WTC11 (cell line): ENCODE results near the gene ZPR1. TPM values are rescaled to one million over a fixed set of nuclear protein-coding genes. Genes with fewer than 3 reads are reported as not detected.
A peak's percentile ranks its signal among the peaks of the same experiment; 100 is the strongest.

Experiments used
- ATAC-seq: fragments of 200-7000 bp; cut with Tn5 transposase; 2 replicates; pipeline ENCODE4 v1.10.0; 2021; ENCODE audit warnings: mild to moderate bottlenecking, moderate library complexity
- CTCF ChIA-PET: fragments of 300-600 bp; sonication (Branson Sonifier 250); formaldehyde crosslinking; loops from one replicate; lab custom pipeline; 2021; ENCODE audit warnings: antibody characterized with exemption; lab: Charles Lee
- POLR2A ChIA-PET: fragments of 350-600 bp; sonication (Branson Sonifier 250); formaldehyde crosslinking; loops from one replicate; lab custom pipeline; 2021; ENCODE audit warnings: antibody characterized with exemption; lab: Charles Lee
- DNase-seq: peaks from one replicate; pipeline ENCODE4 v3.0.0; 2021; ENCODE audit warnings: low spot score
- H3K27ac Mint-ChIP-seq: 2 replicates; pipeline ENCODE4 v1.8.0; 2021; ENCODE audit warnings: mixed read lengths
- H3K27me3 Mint-ChIP-seq: 2 replicates; pipeline ENCODE4 v1.8.0; 2021; ENCODE audit warnings: low read depth, mild to moderate bottlenecking, moderate library complexity, mixed read lengths
- H3K36me3 Mint-ChIP-seq: 2 replicates; pipeline ENCODE4 v1.8.0; 2021; ENCODE audit warnings: mixed read lengths
- H3K4me1 Mint-ChIP-seq: 2 replicates; pipeline ENCODE4 v1.8.0; 2022; ENCODE audit warnings: mixed read lengths
- H3K4me3 Mint-ChIP-seq: 2 replicates; pipeline ENCODE4 v1.8.0; 2021; ENCODE audit warnings: mild to moderate bottlenecking, moderate library complexity, mixed read lengths
- H3K9me3 Mint-ChIP-seq: 2 replicates; pipeline ENCODE4 v1.8.0; 2021; ENCODE audit warnings: mixed read lengths
- ATF1 ChIP-seq: sonication (generic); formaldehyde crosslinking; IDR thresholded peaks from 2 replicates; pipeline ENCODE4 v1.8.1; 2023; ENCODE audit warnings: mild to moderate bottlenecking, moderate library complexity, missing genetic modification reagents
- ELF4 ChIP-seq: sonication (generic); formaldehyde crosslinking; IDR thresholded peaks from 2 replicates; pipeline ENCODE4 v1.8.1; 2022; ENCODE audit warnings: low read depth, mild to moderate bottlenecking, moderate library complexity, missing genetic modification reagents
- EMX1 ChIP-seq: fragments of 250-450 bp; sonication (Bioruptor Pico); IDR thresholded peaks from 2 replicates; pipeline ENCODE4 v1.8.0; 2021; ENCODE audit warnings: mild to moderate bottlenecking
- FOXJ3 ChIP-seq: sonication (generic); formaldehyde crosslinking; IDR thresholded peaks from 2 replicates; pipeline ENCODE4 v1.9.0; 2021; ENCODE audit warnings: missing genetic modification reagents, mild to moderate bottlenecking, borderline replicate concordance
- GABPB1 ChIP-seq: sonication (generic); formaldehyde crosslinking; IDR thresholded peaks from 2 replicates; pipeline ENCODE4 v1.8.1; 2023; ENCODE audit warnings: mild to moderate bottlenecking, missing genetic modification reagents
- MXD4 ChIP-seq: fragments of 250-450 bp; sonication (Bioruptor Pico); IDR thresholded peaks from 2 replicates; pipeline ENCODE4 v1.8.0; 2021; ENCODE audit warnings: mild to moderate bottlenecking, moderate library complexity, borderline replicate concordance
- MYBL2 ChIP-seq: sonication (generic); formaldehyde crosslinking; IDR thresholded peaks from 2 replicates; pipeline ENCODE4 v1.8.1; 2023; ENCODE audit warnings: mild to moderate bottlenecking, moderate library complexity, missing genetic modification reagents
- NFE2L1 ChIP-seq: sonication (generic); formaldehyde crosslinking; IDR thresholded peaks from 2 replicates; pipeline ENCODE4 v1.8.1; 2023; ENCODE audit warnings: missing genetic modification reagents
- NFYB ChIP-seq: sonication (generic); formaldehyde crosslinking; conservative IDR thresholded peaks from 2 replicates; pipeline ENCODE4 v1.8.0; 2022; ENCODE audit warnings: low read depth, missing genetic modification reagents
- NR1H2 ChIP-seq: sonication (generic); formaldehyde crosslinking; IDR thresholded peaks from 2 replicates; pipeline ENCODE4 v1.9.0; 2021; ENCODE audit warnings: mild to moderate bottlenecking, moderate library complexity, missing genetic modification reagents
- OVOL2 ChIP-seq: fragments of 250-450 bp; sonication (Bioruptor Pico); IDR thresholded peaks from 2 replicates; pipeline ENCODE4 v1.9.0; 2021; ENCODE audit warnings: mild to moderate bottlenecking, borderline replicate concordance
- SMAD3 ChIP-seq: sonication (generic); formaldehyde crosslinking; IDR thresholded peaks from 2 replicates; pipeline ENCODE4 v1.8.0; 2022; ENCODE audit warnings: missing genetic modification reagents, mild to moderate bottlenecking, borderline replicate concordance
- TCF7 ChIP-seq: sonication (generic); formaldehyde crosslinking; IDR thresholded peaks from 2 replicates; pipeline ENCODE4 v1.8.0; 2022; ENCODE audit warnings: mild to moderate bottlenecking, low read depth, missing genetic modification reagents, moderate library complexity
- TEAD4 ChIP-seq: sonication (generic); formaldehyde crosslinking; IDR thresholded peaks from 2 replicates; pipeline ENCODE4 v1.8.0; 2022; ENCODE audit warnings: mild to moderate bottlenecking, missing genetic modification reagents
- ZNF121 ChIP-seq: sonication (generic); formaldehyde crosslinking; IDR thresholded peaks from 2 replicates; pipeline ENCODE4 v1.8.0; 2023; ENCODE audit warnings: missing genetic modification reagents
- ZNF219 ChIP-seq: sonication (generic); formaldehyde crosslinking; IDR thresholded peaks from 2 replicates; pipeline ENCODE4 v1.8.0; 2023; ENCODE audit warnings: missing genetic modification reagents, mild to moderate bottlenecking, borderline replicate concordance
- ZNF317 ChIP-seq: sonication (generic); formaldehyde crosslinking; IDR thresholded peaks from 2 replicates; pipeline ENCODE4 v1.8.1; 2023; ENCODE audit warnings: low read depth, mild to moderate bottlenecking, moderate library complexity, missing genetic modification reagents, borderline replicate concordance
- ZNF396 ChIP-seq: fragments of 250-450 bp; sonication (Bioruptor Pico); IDR thresholded peaks from 2 replicates; pipeline ENCODE4 v1.8.0; 2021; ENCODE audit warnings: mild to moderate bottlenecking, moderate library complexity, borderline replicate concordance
- ZNF671 ChIP-seq: fragments of 250-450 bp; sonication (Bioruptor Pico); IDR thresholded peaks from 2 replicates; pipeline ENCODE4 v1.8.0; 2021; ENCODE audit warnings: mild to moderate bottlenecking
- total RNA-seq: library from RNA; stranded (reverse); gene quantifications from 3 replicates; pipeline ENCODE4 v1.2.3, GENCODE V29; 2021
- TF ChIP-seq, protein P1 (sequence below): fragments of 250-450 bp; sonication (Bioruptor Pico); conservative IDR thresholded peaks from 2 replicates; pipeline ENCODE4 v1.9.0; 2021; ENCODE audit warnings: mild to moderate bottlenecking
- TF ChIP-seq, protein P2 (sequence below): sonication (generic); formaldehyde crosslinking; conservative IDR thresholded peaks from 2 replicates; pipeline ENCODE4 v1.8.1; 2023; ENCODE audit warnings: mild to moderate bottlenecking, low read depth, missing genetic modification reagents, moderate library complexity
- TF ChIP-seq, protein P3 (sequence below): sonication (generic); formaldehyde crosslinking; IDR thresholded peaks from 2 replicates; pipeline ENCODE4 v1.8.1; 2022; ENCODE audit warnings: missing genetic modification reagents, borderline replicate concordance
- TF ChIP-seq, protein P4 (sequence below): sonication (generic); formaldehyde crosslinking; IDR thresholded peaks from 2 replicates; pipeline ENCODE4 v1.8.1; 2023; ENCODE audit warnings: mild to moderate bottlenecking, missing genetic modification reagents, borderline replicate concordance

ZPR1 gene
- total RNA-seq, 1 experiment from 2014 or later: 59.6 TPM

DNA sequence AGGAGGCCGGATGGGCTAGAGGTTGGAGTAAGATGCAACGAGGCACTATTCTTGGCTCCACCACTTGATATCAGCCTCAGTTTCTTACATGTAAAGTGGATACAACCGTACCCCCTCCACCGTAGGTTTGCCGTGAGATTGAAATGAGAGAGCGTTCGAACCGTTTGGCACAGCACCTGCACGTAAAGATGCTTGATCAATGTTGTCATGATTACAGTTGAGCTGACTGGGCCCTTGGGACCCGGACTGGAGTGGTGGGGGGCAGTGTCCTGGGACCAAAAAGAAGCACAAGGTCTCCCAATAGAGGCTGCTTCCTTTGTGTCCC is 45.6 kb upstream of the ZPR1 start (continued):
- TF ChIP-seq, protein P1, sequence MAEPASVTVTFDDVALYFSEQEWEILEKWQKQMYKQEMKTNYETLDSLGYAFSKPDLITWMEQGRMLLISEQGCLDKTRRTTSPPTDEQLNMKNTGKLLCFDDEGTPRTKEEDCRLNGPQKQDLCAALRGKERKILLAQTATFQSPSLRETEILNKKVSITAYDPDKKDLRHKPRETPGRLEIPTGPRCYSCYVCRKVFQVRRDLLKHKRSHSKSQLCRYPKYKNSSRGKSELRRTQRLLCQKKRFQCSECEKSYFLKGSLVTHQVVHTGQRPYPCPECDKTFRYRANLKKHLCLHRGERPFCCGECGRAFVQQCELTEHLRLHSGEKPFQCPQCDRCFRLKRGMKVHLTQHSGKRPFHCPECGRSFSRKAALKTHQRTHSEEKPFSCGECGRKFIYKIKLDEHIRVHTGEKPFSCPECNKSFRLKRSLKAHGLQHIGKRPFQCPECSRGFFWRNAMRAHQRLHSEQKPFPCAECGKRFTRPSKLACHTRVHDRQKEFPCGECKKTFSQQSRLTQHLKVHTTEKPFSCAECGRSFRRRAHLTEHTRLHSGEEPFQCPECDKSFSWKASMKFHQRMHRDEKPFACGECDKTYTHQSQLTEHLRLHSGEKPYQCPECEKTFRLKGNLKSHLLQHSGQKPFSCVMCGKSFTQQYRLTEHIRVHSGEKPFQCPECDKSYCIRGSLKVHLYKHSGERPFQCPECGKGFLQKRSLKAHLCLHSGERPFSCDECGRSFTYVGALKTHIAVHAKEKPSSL (CRISPR knock-in tag): no peak
- TF ChIP-seq NFYB (CRISPR knock-in tag): no peak
- TF ChIP-seq NFE2L1 (CRISPR knock-in tag): no peak

DNA sequence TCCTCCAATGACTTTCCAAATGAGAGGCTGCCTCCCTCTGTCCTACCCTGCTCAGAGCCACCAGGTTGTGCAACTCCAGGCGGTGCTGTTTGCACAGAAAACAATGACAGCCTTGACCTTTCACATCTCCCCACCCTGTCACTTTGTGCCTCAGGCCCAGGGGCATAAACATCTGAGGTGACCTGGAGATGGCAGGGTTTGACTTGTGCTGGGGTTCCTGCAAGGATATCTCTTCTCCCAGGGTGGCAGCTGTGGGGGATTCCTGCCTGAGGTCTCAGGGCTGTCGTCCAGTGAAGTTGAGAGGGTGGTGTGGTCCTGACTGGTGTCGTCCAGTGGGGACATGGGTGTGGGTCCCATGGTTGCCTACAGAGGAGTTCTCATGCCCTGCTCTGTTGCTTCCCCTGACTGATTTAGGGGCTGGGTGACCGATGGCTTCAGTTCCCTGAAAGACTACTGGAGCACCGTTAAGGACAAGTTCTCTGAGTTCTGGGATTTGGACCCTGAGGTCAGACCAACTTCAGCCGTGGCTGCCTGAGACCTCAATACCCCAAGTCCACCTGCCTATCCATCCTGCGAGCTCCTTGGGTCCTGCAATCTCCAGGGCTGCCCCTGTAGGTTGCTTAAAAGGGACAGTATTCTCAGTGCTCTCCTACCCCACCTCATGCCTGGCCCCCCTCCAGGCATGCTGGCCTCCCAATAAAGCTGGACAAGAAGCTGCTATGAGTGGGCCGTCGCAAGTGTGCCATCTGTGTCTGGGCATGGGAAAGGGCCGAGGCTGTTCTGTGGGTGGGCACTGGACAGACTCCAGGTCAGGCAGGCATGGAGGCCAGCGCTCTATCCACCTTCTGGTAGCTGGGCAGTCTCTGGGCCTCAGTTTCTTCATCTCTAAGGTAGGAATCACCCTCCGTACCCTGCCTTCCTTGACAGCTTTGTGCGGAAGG is 44.8 kb upstream of the ZPR1 start:
- H3K36me3 Mint-ChIP-seq: no peaks in the 10 kb centered on the region
- H3K4me3 Mint-ChIP-seq: no peak overlapping the region
- peaks cover 10% of the 10 kb centered on the region for H3K4me1 Mint-ChIP-seq
- no peak for DNase-seq
- no peak for TF ChIP-seq FOXJ3 (CRISPR knock-in tag)
- TF ChIP-seq ZNF121: no peak
- peak; percentile 89 for TF ChIP-seq GABPB1 (CRISPR knock-in tag)
- TF ChIP-seq ATF1: no peak
- no peak for TF ChIP-seq SMAD3 (CRISPR knock-in tag)
- ChIA-PET CTCF (interaction anchor here (1.0 to 6.0 kb wide), 2 partner anchors 41 to 42 kb away, joined by 6 to 358 read pairs; partner anchors contain the start of genes APOA5 and ZPR1), POLR2A (no interaction called here)
- peaks cover 11% of the 10 kb centered on the region for H3K27me3 Mint-ChIP-seq
- peaks cover 3% of the 10 kb centered on the region; the same call in 1 of the 2 replicates for H3K9me3 Mint-ChIP-seq
- no peak overlapping the region for H3K27ac Mint-ChIP-seq
- ATAC-seq: no peak

DNA sequence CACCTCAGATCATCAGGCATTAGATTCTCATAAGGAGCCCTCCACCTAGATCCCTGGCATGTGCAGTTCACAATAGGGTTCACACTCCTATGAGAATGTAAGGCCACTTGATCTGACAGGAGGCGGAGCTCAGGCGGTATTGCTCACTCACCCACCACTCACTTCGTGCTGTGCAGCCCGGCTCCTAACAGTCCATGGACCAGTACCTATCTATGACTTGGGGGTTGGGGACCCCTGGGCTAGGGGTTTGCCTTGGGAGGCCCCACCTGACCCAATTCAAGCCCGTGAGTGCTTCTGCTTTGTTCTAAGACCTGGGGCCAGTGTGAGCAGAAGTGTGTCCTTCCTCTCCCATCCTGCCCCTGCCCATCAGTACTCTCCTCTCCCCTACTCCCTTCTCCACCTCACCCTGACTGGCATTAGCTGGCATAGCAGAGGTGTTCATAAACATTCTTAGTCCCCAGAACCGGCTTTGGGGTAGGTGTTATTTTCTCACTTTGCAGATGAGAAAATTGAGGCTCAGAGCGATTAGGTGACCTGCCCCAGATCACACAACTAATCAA is 44.0 kb upstream of the ZPR1 start:
- ATAC-seq (no peak), DNase-seq (no peak)
- Mint-ChIP-seq H3K4me3 (no peak overlapping the region), H3K9me3 (peaks cover 3% of the 10 kb centered on the region; the same call in 1 of the 2 replicates), H3K27me3 (peaks cover 11% of the 10 kb centered on the region), H3K4me1 (peaks cover 8% of the 10 kb centered on the region), H3K36me3 (no peaks in the 10 kb centered on the region), H3K27ac (no peak overlapping the region)
- POLR2A ChIA-PET: no interaction called here
- CTCF ChIA-PET: interaction anchor here (1.0 kb wide), 1 partner anchor 41 kb away, joined by 6 read pairs; the partner anchor contains the start of gene APOA5
- TF ChIP-seq ZNF671 (CRISPR knock-in tag) (no peak), NR1H2 (CRISPR knock-in tag) (no peak), TEAD4 (CRISPR knock-in tag) (no peak), OVOL2 (CRISPR knock-in tag) (no peak), MXD4 (CRISPR knock-in tag) (no peak), ZNF317 (CRISPR knock-in tag) (no peak), ZNF219 (CRISPR knock-in tag) (no peak), ELF4 (CRISPR knock-in tag) (no peak), TCF7 (CRISPR knock-in tag) (no peak), ZNF396 (CRISPR knock-in tag) (no peak), EMX1 (CRISPR knock-in tag) (no peak), MYBL2 (no peak)
- TF ChIP-seq, protein P2, sequence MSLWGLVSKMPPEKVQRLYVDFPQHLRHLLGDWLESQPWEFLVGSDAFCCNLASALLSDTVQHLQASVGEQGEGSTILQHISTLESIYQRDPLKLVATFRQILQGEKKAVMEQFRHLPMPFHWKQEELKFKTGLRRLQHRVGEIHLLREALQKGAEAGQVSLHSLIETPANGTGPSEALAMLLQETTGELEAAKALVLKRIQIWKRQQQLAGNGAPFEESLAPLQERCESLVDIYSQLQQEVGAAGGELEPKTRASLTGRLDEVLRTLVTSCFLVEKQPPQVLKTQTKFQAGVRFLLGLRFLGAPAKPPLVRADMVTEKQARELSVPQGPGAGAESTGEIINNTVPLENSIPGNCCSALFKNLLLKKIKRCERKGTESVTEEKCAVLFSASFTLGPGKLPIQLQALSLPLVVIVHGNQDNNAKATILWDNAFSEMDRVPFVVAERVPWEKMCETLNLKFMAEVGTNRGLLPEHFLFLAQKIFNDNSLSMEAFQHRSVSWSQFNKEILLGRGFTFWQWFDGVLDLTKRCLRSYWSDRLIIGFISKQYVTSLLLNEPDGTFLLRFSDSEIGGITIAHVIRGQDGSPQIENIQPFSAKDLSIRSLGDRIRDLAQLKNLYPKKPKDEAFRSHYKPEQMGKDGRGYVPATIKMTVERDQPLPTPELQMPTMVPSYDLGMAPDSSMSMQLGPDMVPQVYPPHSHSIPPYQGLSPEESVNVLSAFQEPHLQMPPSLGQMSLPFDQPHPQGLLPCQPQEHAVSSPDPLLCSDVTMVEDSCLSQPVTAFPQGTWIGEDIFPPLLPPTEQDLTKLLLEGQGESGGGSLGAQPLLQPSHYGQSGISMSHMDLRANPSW: no peak
- TF ChIP-seq, protein P3, sequence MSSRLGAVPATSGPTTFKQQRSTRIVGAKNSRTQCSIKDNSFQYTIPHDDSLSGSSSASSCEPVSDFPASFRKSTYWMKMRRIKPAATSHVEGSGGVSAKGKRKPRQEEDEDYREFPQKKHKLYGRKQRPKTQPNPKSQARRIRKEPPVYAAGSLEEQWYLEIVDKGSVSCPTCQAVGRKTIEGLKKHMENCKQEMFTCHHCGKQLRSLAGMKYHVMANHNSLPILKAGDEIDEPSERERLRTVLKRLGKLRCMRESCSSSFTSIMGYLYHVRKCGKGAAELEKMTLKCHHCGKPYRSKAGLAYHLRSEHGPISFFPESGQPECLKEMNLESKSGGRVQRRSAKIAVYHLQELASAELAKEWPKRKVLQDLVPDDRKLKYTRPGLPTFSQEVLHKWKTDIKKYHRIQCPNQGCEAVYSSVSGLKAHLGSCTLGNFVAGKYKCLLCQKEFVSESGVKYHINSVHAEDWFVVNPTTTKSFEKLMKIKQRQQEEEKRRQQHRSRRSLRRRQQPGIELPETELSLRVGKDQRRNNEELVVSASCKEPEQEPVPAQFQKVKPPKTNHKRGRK (CRISPR knock-in tag): no peak
- TF ChIP-seq, protein P4, sequence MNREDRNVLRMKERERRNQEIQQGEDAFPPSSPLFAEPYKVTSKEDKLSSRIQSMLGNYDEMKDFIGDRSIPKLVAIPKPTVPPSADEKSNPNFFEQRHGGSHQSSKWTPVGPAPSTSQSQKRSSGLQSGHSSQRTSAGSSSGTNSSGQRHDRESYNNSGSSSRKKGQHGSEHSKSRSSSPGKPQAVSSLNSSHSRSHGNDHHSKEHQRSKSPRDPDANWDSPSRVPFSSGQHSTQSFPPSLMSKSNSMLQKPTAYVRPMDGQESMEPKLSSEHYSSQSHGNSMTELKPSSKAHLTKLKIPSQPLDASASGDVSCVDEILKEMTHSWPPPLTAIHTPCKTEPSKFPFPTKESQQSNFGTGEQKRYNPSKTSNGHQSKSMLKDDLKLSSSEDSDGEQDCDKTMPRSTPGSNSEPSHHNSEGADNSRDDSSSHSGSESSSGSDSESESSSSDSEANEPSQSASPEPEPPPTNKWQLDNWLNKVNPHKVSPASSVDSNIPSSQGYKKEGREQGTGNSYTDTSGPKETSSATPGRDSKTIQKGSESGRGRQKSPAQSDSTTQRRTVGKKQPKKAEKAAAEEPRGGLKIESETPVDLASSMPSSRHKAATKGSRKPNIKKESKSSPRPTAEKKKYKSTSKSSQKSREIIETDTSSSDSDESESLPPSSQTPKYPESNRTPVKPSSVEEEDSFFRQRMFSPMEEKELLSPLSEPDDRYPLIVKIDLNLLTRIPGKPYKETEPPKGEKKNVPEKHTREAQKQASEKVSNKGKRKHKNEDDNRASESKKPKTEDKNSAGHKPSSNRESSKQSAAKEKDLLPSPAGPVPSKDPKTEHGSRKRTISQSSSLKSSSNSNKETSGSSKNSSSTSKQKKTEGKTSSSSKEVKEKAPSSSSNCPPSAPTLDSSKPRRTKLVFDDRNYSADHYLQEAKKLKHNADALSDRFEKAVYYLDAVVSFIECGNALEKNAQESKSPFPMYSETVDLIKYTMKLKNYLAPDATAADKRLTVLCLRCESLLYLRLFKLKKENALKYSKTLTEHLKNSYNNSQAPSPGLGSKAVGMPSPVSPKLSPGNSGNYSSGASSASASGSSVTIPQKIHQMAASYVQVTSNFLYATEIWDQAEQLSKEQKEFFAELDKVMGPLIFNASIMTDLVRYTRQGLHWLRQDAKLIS (CRISPR knock-in tag): no peak
